Lower lobe of right lung (tissue), 2 donors: ENCODE data around the gene PEX5L. TPM values are rescaled to one million over a fixed set of nuclear protein-coding genes. Genes with fewer than 3 reads are reported as not detected.

Experiments used
- ATAC-seq, 2 donors: fragments of 200-7000 bp; cut with Tn5 transposase; one replicate each; pipeline ENCODE4 v1.9.1; 2020 to 2022; ENCODE audit warnings: mild to moderate bottlenecking in 2 of 2, moderate library complexity in 2 of 2
- DNase-seq: peaks from one replicate; pipeline ENCODE4 v3.0.0-alpha.2; 2020
- H3K27ac ChIP-seq: fragments of 200-600 bp; one replicate; pipeline ENCODE4 v1.8.0; 2022
- H3K27me3 ChIP-seq: fragments of 200-600 bp; one replicate; pipeline ENCODE4 v1.8.0; 2022; ENCODE audit warnings: low read depth
- H3K36me3 ChIP-seq: fragments of 200-600 bp; one replicate; pipeline ENCODE4 v1.8.0; 2022; ENCODE audit warnings: mild to moderate bottlenecking
- H3K4me1 ChIP-seq: fragments of 200-600 bp; one replicate; pipeline ENCODE4 v1.8.0; 2022
- H3K4me3 ChIP-seq: fragments of 200-600 bp; one replicate; pipeline ENCODE4 v1.8.0; 2022; ENCODE audit warnings: mild to moderate bottlenecking
- H3K9me3 ChIP-seq: fragments of 200-600 bp; one replicate; pipeline ENCODE4 v1.8.0; 2022
- intact Hi-C: fragments of 100-400 bp; cut with DNase I; formaldehyde crosslinking; loops from one replicate; pipeline ENCODE4 v1.11.0; 2022
- total RNA-seq: library from RNA; stranded (reverse); fragmentation: NEBNext Ultra II Directional; extraction: Animal tissue kit (Norgen Biotek cat#: 25700); gene quantifications from one replicate; pipeline ENCODE4 v1.2.1, GENCODE V29; 2021
- TF ChIP-seq, protein P1 (sequence below): fragments of 200-600 bp; IDR thresholded peaks from one replicate; pipeline ENCODE4 v1.8.0; 2022; ENCODE audit warnings: antibody characterized with exemption, mild to moderate bottlenecking
- donor health status: DM: no; HTN: yes; CAD: no; lungs with severe emphysema.

PEX5L gene
- total RNA-seq, 1 donor from 2014 or later, result not detected

DNA sequence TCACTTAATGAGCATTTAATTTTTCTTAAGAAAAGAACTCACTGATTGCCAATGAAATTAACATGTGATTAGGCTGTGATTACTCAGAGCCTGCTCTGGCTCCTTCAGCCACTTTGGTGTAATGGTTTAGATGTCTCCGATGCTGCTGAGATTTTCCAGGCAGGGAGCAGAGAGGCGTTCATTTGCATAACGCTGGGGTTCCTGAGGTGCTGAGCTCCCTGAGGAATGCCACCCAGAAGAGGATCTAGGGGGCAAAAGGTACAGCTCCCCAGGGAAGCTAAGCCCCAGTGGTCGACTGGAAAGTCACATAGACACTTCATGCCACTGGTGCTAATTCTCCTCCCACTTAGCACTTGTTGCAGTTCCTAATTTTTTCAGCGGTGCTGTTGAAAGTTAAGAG is 264.4 kb downstream of the PEX5L start:
- DNase-seq (no peak), ATAC-seq (peak in 1 of 2 donors; percentile 14)
- H3K4me3 ChIP-seq, result no peak overlapping the region
- H3K27ac ChIP-seq, result no peak overlapping the region
- H3K27me3 ChIP-seq, result no peaks in the 10 kb centered on the region
- H3K4me1 ChIP-seq, result no peaks in the 10 kb centered on the region
- no peaks in the 10 kb centered on the region for H3K9me3 ChIP-seq
- intact Hi-C loops, result no loop called here
- H3K36me3 ChIP-seq, result peaks cover 14% of the 10 kb centered on the region
- TF ChIP-seq, protein P1, sequence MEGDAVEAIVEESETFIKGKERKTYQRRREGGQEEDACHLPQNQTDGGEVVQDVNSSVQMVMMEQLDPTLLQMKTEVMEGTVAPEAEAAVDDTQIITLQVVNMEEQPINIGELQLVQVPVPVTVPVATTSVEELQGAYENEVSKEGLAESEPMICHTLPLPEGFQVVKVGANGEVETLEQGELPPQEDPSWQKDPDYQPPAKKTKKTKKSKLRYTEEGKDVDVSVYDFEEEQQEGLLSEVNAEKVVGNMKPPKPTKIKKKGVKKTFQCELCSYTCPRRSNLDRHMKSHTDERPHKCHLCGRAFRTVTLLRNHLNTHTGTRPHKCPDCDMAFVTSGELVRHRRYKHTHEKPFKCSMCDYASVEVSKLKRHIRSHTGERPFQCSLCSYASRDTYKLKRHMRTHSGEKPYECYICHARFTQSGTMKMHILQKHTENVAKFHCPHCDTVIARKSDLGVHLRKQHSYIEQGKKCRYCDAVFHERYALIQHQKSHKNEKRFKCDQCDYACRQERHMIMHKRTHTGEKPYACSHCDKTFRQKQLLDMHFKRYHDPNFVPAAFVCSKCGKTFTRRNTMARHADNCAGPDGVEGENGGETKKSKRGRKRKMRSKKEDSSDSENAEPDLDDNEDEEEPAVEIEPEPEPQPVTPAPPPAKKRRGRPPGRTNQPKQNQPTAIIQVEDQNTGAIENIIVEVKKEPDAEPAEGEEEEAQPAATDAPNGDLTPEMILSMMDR, result no peak

DNA sequence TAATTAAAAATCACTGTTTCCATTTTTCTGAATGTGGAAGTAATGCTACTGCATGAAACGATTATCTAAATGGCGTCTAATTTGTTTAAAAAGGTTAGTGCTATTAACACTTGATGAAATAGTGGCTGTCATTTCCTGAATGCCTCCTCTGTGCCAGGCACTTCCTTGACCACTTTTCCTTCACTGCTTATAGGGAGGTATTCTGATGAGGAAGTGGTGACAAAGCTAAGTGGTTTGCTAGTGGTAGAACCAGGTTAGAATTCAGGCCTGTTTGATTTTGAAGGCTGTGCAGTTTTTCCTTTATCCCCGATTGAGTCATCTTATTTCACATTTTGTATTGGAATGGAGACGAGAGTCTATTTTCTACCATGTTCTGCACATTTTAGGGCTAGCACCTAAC is 264.9 kb downstream of the PEX5L start:
- Histone ChIP-seq H3K4me3 (no peak overlapping the region), H3K9me3 (no peaks in the 10 kb centered on the region), H3K4me1 (no peaks in the 10 kb centered on the region), H3K36me3 (peaks cover 19% of the 10 kb centered on the region), H3K27me3 (no peaks in the 10 kb centered on the region), H3K27ac (no peak overlapping the region)
- ATAC-seq (peak in 1 of 2 donors; percentile 65), DNase-seq (no peak)
- TF ChIP-seq, protein P1, result no peak
- intact Hi-C loops, result no loop called here

DNA sequence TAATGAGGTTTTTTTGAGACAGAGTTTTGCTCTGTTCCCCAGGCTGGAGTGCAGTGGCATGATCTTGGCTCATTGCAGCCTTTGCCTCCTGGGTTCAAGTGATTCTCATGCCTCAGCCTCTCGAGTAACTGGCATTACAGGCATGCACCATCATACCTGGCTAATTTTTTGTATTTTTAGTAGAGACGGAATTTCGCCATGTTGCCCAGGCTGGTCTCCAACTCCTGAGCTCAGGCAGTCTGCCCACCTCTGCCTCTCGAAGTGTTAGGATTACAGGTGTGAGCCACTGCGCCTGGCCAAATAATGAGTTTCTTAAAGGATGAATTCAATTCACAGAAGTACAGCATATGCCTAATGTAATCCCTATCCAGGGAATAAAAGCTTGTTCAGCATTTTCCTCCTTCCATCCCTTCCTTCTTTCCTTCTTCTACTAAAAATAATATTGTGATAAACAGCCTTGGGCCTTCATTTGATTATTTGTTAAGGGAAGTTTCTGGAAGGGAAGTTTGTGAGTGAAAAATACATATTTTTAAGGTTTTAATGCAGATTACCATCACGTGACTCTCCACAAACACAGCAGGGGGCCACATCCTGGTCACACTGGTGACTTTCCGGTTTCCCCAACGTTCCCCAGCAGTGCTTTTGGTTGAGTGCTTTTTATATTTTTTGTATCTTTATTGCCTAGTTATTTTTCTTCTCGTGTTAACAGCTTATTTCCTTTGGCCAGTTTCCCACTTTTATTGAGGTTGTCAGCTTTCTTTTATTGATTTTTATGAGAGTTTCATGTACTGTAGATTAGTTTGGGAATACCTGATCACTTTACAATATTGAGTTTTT is 267.1 kb downstream of the PEX5L start:
- Histone ChIP-seq H3K4me1 (no peaks in the 10 kb centered on the region), H3K27ac (no peak overlapping the region), H3K27me3 (no peaks in the 10 kb centered on the region), H3K9me3 (no peaks in the 10 kb centered on the region), H3K4me3 (no peak overlapping the region), H3K36me3 (peaks cover 41% of the 10 kb centered on the region)
- intact Hi-C loops, result no loop called here
- TF ChIP-seq, protein P1, result no peak
- ATAC-seq (no peak), DNase-seq (no peak)

DNA sequence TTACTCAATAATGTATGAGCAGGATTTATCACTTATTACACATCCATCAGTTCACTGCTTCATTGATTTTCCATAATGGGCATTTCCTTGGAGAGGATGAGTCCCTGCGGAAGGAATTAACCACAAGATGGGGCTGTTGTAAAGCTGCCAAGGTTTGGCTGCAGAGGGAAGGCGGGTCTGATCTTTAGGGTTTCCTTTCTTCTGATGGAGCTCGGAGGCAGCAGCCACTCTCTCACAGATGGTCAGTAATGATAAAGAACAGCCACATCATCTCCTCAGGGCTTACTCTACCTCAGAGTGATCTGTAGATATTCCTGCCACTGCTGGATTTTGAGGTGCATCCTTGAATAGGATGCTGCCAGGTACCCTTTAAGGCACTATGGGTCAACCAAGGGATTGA is 268.7 kb downstream of the PEX5L start:
- Histone ChIP-seq H3K36me3 (peaks cover 46% of the 10 kb centered on the region), H3K9me3 (no peaks in the 10 kb centered on the region), H3K4me1 (no peaks in the 10 kb centered on the region), H3K4me3 (no peak overlapping the region), H3K27ac (no peak overlapping the region), H3K27me3 (no peaks in the 10 kb centered on the region)
- intact Hi-C loops, result no loop called here
- no peak for DNase-seq
- no peak for ATAC-seq
- TF ChIP-seq, protein P1, result peak; percentile 23

DNA sequence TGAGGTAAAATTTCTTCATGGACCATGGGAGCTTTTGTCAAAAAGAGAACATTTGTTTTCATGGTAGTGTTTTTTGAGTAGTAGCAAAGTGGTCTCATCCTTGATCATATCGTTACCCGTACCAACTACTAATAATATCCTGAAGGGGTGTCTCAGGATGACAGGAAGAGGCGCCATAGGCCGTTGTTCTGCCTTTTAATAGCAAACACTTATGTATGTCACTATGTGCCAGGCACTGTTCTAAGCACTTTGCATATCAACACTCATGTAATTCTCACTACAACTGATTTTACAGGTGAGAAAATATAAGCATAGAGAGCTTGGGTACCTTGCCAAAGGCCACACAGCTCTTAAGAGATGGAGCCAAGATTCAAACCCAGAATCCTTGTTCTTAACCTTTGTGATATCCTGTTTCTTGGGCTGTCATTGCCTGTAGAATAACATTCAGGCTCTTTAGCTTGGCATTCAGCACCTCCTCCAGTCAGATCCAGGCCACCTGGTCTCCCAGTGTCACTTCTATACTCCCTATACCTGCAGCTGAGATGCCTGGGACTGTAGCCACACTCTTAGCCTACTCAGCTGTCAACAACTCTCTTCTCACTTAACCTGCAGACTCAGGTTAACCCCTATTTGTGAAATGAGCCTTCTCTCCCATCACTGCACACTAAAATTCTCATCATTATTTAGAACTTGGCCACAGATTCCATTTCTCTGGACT is 270.2 kb downstream of the PEX5L start:
- no peaks in the 10 kb centered on the region for H3K4me1 ChIP-seq
- H3K4me3 ChIP-seq, result no peak overlapping the region
- DNase-seq (no peak), ATAC-seq (no peak)
- H3K27me3 ChIP-seq, result no peaks in the 10 kb centered on the region
- intact Hi-C loops, result no loop called here
- H3K9me3 ChIP-seq, result no peaks in the 10 kb centered on the region
- no peak overlapping the region for H3K27ac ChIP-seq
- peaks cover 53% of the 10 kb centered on the region for H3K36me3 ChIP-seq
- TF ChIP-seq, protein P1, result no peak
